T-helper 1 cell treated with Interleukin-12 subunit alpha and Interleukin-12 subunit beta and Interleukin-4 antibody, amounts not matched to agents 30 μg/mL and 1 μg/mL, for 36 hours (primary cell): ENCODE measurements around the gene SNX9.

Source experiments
- H3K27ac Mint-ChIP-seq: one replicate; pipeline ENCODE4 v1.8.0; 2021; ENCODE audit warnings: mild to moderate bottlenecking, mixed read lengths
- H3K27me3 Mint-ChIP-seq: one replicate; pipeline ENCODE4 v1.8.0; 2021; ENCODE audit warnings: low read depth, mixed read lengths
- H3K36me3 Mint-ChIP-seq: one replicate; pipeline ENCODE4 v1.8.0; 2021; ENCODE audit warnings: low read depth, mixed read lengths
- H3K4me1 Mint-ChIP-seq: one replicate; pipeline ENCODE4 v1.8.0; 2021; ENCODE audit warnings: low read depth, mixed read lengths
- H3K4me3 Mint-ChIP-seq: one replicate; pipeline ENCODE4 v1.8.0; 2021; ENCODE audit warnings: mild to moderate bottlenecking, moderate library complexity, mixed read lengths
- H3K9me3 Mint-ChIP-seq: one replicate; pipeline ENCODE4 v1.8.0; 2021; ENCODE audit warnings: mixed read lengths

SNX9 gene

GRCh38 chr6:157869673-157870302 is 46.7 kb downstream of the SNX9 start:
- no peak overlapping the region for H3K27ac Mint-ChIP-seq
- H3K9me3 Mint-ChIP-seq = no peaks in the 10 kb centered on the region
- H3K4me1 Mint-ChIP-seq = peaks cover 16% of the 10 kb centered on the region
- H3K36me3 Mint-ChIP-seq = peaks cover 9% of the 10 kb centered on the region
- no peak overlapping the region for H3K4me3 Mint-ChIP-seq
- H3K27me3 Mint-ChIP-seq = no peaks in the 10 kb centered on the region

GRCh38 chr6:157873735-157874344 is 50.8 kb downstream of the SNX9 start:
- Mint-ChIP-seq H3K27me3 (no peaks in the 10 kb centered on the region), H3K36me3 (peaks cover 31% of the 10 kb centered on the region), H3K4me1 (peaks cover 16% of the 10 kb centered on the region), H3K9me3 (no peaks in the 10 kb centered on the region), H3K4me3 (no peak overlapping the region), H3K27ac (no peak overlapping the region)

- H3K4me1 Mint-ChIP-seq = peaks cover 40% of the 10 kb centered on the region
- H3K27me3 Mint-ChIP-seq = no peaks in the 10 kb centered on the region
- no peak overlapping the region for H3K4me3 Mint-ChIP-seq
- H3K27ac Mint-ChIP-seq = peak overlapping the region; percentile 4
- H3K9me3 Mint-ChIP-seq = no peaks in the 10 kb centered on the region
- peaks cover 45% of the 10 kb centered on the region for H3K36me3 Mint-ChIP-seq
Observed at GRCh38 chr6:157877149-157877548, 54.1 kb downstream of the SNX9 start.

GRCh38 chr6:157877573-157878438 is 54.8 kb downstream of the SNX9 start:
- Mint-ChIP-seq H3K9me3 (no peaks in the 10 kb centered on the region), H3K27ac (peak overlapping the region; percentile 4), H3K4me1 (peaks cover 44% of the 10 kb centered on the region), H3K36me3 (peaks cover 52% of the 10 kb centered on the region), H3K27me3 (no peaks in the 10 kb centered on the region), H3K4me3 (no peak overlapping the region)

- Mint-ChIP-seq H3K4me1 (peaks cover 43% of the 10 kb centered on the region), H3K9me3 (no peaks in the 10 kb centered on the region), H3K36me3 (peaks cover 51% of the 10 kb centered on the region), H3K27ac (no peak overlapping the region), H3K27me3 (no peaks in the 10 kb centered on the region), H3K4me3 (no peak overlapping the region)
Observed at GRCh38 chr6:157879034-157879872, 56.2 kb downstream of the SNX9 start.

- Mint-ChIP-seq H3K36me3 (peaks cover 50% of the 10 kb centered on the region), H3K27ac (no peak overlapping the region), H3K4me3 (no peak overlapping the region), H3K9me3 (no peaks in the 10 kb centered on the region), H3K4me1 (peaks cover 47% of the 10 kb centered on the region), H3K27me3 (no peaks in the 10 kb centered on the region)
Observed at GRCh38 chr6:157879873-157880254, 56.8 kb downstream of the SNX9 start.

GRCh38 chr6:157880534-157880933 is 57.5 kb downstream of the SNX9 start:
- Mint-ChIP-seq H3K27me3 (no peaks in the 10 kb centered on the region), H3K4me3 (no peak overlapping the region), H3K4me1 (peaks cover 51% of the 10 kb centered on the region), H3K9me3 (no peaks in the 10 kb centered on the region), H3K36me3 (peaks cover 46% of the 10 kb centered on the region), H3K27ac (no peak overlapping the region)

GRCh38 chr6:157881342-157881741 is 58.3 kb downstream of the SNX9 start:
- Mint-ChIP-seq H3K9me3 (no peaks in the 10 kb centered on the region), H3K27me3 (no peaks in the 10 kb centered on the region), H3K27ac (no peak overlapping the region), H3K4me3 (no peak overlapping the region), H3K4me1 (peaks cover 57% of the 10 kb centered on the region), H3K36me3 (peaks cover 51% of the 10 kb centered on the region)

- H3K4me3 Mint-ChIP-seq = no peak overlapping the region
- H3K27ac Mint-ChIP-seq = peak overlapping the region; percentile 83
- no peaks in the 10 kb centered on the region for H3K9me3 Mint-ChIP-seq
- H3K4me1 Mint-ChIP-seq = peaks cover 43% of the 10 kb centered on the region
- no peaks in the 10 kb centered on the region for H3K27me3 Mint-ChIP-seq
- H3K36me3 Mint-ChIP-seq = peaks cover 50% of the 10 kb centered on the region
Observed at GRCh38 chr6:157884756-157885155, 61.7 kb downstream of the SNX9 start.

- Mint-ChIP-seq H3K4me3 (peak overlapping the region; percentile 45), H3K27ac (peak overlapping the region; percentile 85)
Observed at GRCh38 chr6:157885211-157885788, 62.3 kb downstream of the SNX9 start.

GRCh38 chr6:157885876-157886275 is 62.8 kb downstream of the SNX9 start:
- H3K27me3 Mint-ChIP-seq = no peaks in the 10 kb centered on the region

More at GRCh38 chr6:157885211-157885788, 62.3 kb downstream of the SNX9 start:
- no peaks in the 10 kb centered on the region for H3K27me3 Mint-ChIP-seq
- peaks cover 49% of the 10 kb centered on the region for H3K36me3 Mint-ChIP-seq
- no peaks in the 10 kb centered on the region for H3K9me3 Mint-ChIP-seq
- H3K4me1 Mint-ChIP-seq = peaks cover 39% of the 10 kb centered on the region

GRCh38 chr6:157887892-157888291 is 64.8 kb downstream of the SNX9 start:
- H3K27ac Mint-ChIP-seq = no peak overlapping the region
- peaks cover 33% of the 10 kb centered on the region for H3K36me3 Mint-ChIP-seq
- H3K9me3 Mint-ChIP-seq = no peaks in the 10 kb centered on the region
- no peaks in the 10 kb centered on the region for H3K27me3 Mint-ChIP-seq
- no peak overlapping the region for H3K4me3 Mint-ChIP-seq
- peaks cover 39% of the 10 kb centered on the region for H3K4me1 Mint-ChIP-seq

More at GRCh38 chr6:157885876-157886275, 62.8 kb downstream of the SNX9 start:
- Mint-ChIP-seq H3K27ac (peak overlapping the region; percentile 85), H3K9me3 (no peaks in the 10 kb centered on the region), H3K4me3 (no peak overlapping the region), H3K36me3 (peaks cover 47% of the 10 kb centered on the region), H3K4me1 (peaks cover 35% of the 10 kb centered on the region)

- Mint-ChIP-seq H3K9me3 (no peaks in the 10 kb centered on the region), H3K27me3 (no peaks in the 10 kb centered on the region), H3K27ac (peak overlapping the region; percentile 75), H3K36me3 (peaks cover 23% of the 10 kb centered on the region), H3K4me1 (peaks cover 34% of the 10 kb centered on the region), H3K4me3 (peak overlapping the region; percentile 64)
Observed at GRCh38 chr6:157891544-157892362, 68.7 kb downstream of the SNX9 start.
